Measurements from ENCODE around the gene SMARCA2. TPM values are rescaled to one million over a fixed set of nuclear protein-coding genes. Genes with fewer than 3 reads are reported as not detected.

Gene SMARCA2
- total RNA-seq, 1 donor, result 84.0 TPM

DNA sequence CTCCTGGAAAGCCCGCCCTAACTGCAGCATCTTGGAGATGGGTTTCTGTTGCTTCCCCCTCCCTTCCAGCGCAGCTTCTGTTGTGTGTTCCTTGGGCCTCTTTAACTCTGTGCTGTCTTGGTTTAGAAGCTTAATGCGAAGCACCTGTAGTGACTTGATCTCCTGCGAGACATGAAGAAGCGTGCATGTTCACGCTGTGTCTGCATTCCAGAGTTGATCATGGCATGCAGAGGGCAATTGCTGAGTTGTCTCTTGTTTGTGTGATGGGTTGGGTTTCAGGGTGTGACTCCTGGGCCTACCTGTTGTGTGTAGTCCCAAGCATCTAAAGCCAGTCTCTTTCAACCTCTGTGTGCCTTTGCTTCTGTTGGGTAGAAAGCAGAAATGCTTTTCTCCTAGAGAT lies 155.6 kb downstream of the SMARCA2 start:
- no peak for DNase-seq (ENCODE audit: low read depth)
- no peak overlapping the region for H3K4me3 ChIP-seq (ENCODE audit: low read depth, low read length)
- TF ChIP-seq, protein P1, sequence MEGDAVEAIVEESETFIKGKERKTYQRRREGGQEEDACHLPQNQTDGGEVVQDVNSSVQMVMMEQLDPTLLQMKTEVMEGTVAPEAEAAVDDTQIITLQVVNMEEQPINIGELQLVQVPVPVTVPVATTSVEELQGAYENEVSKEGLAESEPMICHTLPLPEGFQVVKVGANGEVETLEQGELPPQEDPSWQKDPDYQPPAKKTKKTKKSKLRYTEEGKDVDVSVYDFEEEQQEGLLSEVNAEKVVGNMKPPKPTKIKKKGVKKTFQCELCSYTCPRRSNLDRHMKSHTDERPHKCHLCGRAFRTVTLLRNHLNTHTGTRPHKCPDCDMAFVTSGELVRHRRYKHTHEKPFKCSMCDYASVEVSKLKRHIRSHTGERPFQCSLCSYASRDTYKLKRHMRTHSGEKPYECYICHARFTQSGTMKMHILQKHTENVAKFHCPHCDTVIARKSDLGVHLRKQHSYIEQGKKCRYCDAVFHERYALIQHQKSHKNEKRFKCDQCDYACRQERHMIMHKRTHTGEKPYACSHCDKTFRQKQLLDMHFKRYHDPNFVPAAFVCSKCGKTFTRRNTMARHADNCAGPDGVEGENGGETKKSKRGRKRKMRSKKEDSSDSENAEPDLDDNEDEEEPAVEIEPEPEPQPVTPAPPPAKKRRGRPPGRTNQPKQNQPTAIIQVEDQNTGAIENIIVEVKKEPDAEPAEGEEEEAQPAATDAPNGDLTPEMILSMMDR (IDR thresholded peaks at IDR 0.05; ENCODE audit: insufficient read depth, low read length), result no peak

DNA sequence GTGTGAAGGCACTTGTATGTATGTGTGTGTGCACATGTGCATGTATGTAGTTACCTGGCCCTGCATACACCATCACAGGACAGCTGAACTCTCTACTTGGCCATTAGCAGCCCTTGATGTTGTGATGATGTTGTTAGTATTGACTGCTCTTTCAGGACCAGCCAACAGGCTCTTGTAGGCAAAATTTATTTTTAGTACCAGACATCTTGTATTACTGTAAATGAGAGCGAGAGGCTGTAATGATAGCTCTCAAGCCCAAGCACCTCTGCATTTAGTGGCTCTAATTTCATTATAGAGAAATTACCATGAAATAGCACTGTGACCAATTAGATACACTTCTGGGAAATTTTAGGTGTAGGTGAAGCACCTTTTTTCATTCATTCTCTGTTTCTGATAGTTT lies 158.0 kb downstream of the SMARCA2 start:
- TF ChIP-seq, protein P1 (IDR thresholded peaks at IDR 0.05; ENCODE audit: insufficient read depth, low read length), result no peak
- no peak overlapping the region for H3K4me3 ChIP-seq (ENCODE audit: low read depth, low read length)
- DNase-seq (ENCODE audit: low read depth), result no peak

DNA sequence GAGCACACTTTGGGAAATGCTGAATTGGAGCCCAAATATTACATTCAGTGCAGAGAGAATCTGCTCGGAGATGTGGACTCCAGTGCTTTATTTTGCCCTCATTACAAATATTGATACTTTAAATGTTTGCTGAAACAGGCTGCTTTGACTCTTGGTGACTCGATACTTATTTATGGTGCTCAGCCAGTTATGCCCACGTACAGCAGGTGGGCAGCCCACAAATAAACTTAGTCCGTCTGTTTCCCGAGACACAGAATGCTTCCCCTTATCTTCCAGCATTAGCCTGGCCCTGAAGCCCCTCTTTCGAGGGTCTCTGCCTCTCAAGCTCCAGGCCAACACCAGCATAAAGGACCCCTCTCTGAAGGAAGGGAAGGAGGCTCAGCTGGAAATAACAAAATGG lies 158.7 kb downstream of the SMARCA2 start:
- TF ChIP-seq, protein P1 (IDR thresholded peaks at IDR 0.05; ENCODE audit: insufficient read depth, low read length), result no peak
- DNase-seq (ENCODE audit: low read depth), result no peak
- no peak overlapping the region for H3K4me3 ChIP-seq (ENCODE audit: low read depth, low read length)

DNA sequence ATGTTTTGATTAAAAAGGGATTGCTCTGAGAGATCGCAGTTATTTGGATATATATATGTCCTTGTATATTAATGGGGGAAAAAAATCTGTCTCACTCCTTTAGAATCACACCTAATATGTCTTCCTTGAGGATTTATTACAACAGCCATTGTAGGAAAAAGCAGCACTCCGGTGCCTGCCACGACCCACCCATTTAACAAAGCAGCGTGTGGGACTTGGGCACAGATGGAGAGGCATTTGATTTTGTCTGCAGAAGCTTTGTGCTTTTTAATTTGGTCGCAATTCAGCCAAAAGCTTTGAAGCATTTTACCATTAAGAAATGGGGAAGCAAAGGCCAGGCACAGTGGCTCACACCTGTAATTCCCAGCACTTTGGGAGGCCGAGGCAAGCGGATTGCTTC lies 159.2 kb downstream of the SMARCA2 start:
- no peak for DNase-seq (ENCODE audit: low read depth)
- TF ChIP-seq, protein P1 (IDR thresholded peaks at IDR 0.05; ENCODE audit: insufficient read depth, low read length), result no peak
- no peak overlapping the region for H3K4me3 ChIP-seq (ENCODE audit: low read depth, low read length)

DNA sequence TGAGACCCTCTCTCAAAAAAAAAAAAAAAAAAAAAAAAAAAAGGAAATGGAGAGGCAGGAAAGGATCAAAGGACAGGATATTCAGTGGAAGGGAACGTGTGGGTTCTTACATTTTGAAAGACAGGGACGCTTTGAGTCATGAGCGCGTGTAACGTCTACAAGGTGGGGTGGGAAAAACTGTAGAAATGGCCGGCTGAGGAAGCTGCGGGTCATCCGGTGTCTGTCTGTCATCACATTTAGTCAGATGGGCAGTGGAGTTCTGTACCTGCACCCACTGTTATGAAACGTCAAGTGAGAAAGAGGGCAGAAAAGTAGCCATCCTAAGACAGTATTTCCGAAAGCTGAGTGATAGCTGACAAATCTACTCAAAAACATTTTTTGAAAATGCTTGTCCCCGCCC lies 159.8 kb downstream of the SMARCA2 start:
- TF ChIP-seq, protein P1 (IDR thresholded peaks at IDR 0.05; ENCODE audit: insufficient read depth, low read length), result no peak
- no peak overlapping the region for H3K4me3 ChIP-seq (ENCODE audit: low read depth, low read length)
- no peak for DNase-seq (ENCODE audit: low read depth)

DNA sequence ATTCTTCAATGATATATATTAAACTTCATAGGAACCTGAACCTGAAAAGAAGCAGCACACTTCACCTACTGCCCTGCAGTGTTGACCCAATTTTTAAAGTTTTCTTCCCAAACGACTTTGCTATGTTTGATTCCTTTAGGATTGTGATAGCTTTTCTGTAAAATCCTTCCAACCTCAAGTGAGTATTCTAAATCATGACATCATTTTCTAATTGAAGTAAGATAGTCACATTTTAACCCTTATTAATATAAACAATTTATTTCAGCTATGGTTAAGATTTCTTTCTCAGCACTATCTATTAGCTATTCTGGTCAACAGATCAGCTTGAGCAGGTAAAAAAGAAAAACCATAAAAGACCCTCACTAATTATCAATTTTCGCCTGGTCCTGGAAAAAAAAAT lies 162.0 kb downstream of the SMARCA2 start:
- TF ChIP-seq, protein P1 (IDR thresholded peaks at IDR 0.05; ENCODE audit: insufficient read depth, low read length), result no peak
- no peak for DNase-seq (ENCODE audit: low read depth)
- H3K4me3 ChIP-seq (ENCODE audit: low read depth, low read length), result no peak overlapping the region

DNA sequence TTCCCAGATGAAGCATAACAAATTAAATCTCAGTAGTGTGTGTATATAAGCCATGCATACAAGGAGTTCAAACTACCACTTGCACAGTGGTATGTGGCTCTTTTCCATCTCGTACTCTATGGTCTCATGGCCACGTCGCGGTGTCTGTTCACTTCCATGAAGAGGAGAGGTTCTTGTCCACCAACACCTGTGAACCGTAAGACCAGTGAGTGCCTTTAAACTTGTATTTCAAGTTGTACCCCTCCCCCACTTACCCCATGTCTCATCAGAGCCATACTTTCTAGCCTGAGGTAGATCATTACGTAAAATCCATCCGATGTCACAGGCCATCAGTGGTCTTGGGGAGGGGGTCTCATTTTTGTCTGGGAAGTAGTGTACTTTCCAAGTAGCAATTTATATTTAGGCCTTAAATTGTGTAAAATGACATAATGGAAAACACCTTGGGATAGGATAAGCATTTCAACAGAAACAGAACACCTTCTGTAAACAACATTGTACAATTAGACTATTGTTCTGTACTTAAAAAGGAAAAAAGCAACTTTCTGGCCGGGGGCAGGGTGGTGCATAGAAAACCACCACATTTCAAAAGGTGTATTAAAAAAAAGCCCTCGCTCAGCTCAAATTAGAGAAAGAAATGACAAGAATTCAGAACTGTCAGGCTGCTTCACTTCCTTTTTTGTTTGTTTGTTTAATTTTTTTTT lies 163.0 kb downstream of the SMARCA2 start:
- H3K4me3 ChIP-seq (ENCODE audit: low read depth, low read length), result no peak overlapping the region
- no peak for DNase-seq (ENCODE audit: low read depth)
- TF ChIP-seq, protein P1 (IDR thresholded peaks at IDR 0.05; ENCODE audit: insufficient read depth, low read length), result no peak
